ENCODE measurements around the gene CARD19.

- TF ChIP-seq SP1 (CRISPR knock-in tag; IDR thresholded peaks at IDR 0.05) (peak; percentile 80), FOXM1 (IDR thresholded peaks at IDR 0.05; ENCODE audit: low read depth) (no peak; the same call in 1 of the 2 replicates), FOXM1 (CRISPR knock-in tag; IDR thresholded peaks at IDR 0.05; ENCODE audit: low read depth) (no peak), KLF16 (IDR thresholded peaks at IDR 0.05) (0 out of 2 replicates have a peak, but pooled peaks have one; percentile 10), SETDB1 (IDR thresholded peaks at IDR 0.05; ENCODE audit: low read length) (no peak), ZBTB2 (IDR thresholded peaks at IDR 0.05) (no peak), MITF (IDR thresholded peaks at IDR 0.05) (0 out of 2 replicates have a peak, but pooled peaks have one; percentile 36), YY1 (IDR thresholded peaks at IDR 0.05; ENCODE audit: borderline replicate concordance in 1 of 3, control insufficient read depth in 1 of 3, extremely low read depth in 1 of 3, insufficient read depth in 3 of 3, insufficient read length in 1 of 3, insufficient replicate concordance in 2 of 3, low read depth in 1 of 3, low read length in 2 of 3) (peak in 1 of 3 experiments; percentile 31)
Observed at GRCh38 chr9:93064392-93065134, 31.5 kb upstream of the CARD19 start.

All from K562 (cell line).